ENCODE results near the gene ARSI.

Gene ARSI

GRCh38 chr5:150321211-150321610, 18.5 kb upstream of the ARSI start:
- Histone ChIP-seq H2BK12ac (ENCODE audit: low read length in 2 of 2) (peak overlapping the region; percentile 54 to 68), H2BK5ac (ENCODE audit: low read depth, low read length, poor library complexity, severe bottlenecking) (peak overlapping the region; percentile 59), H3K27me3 (ENCODE audit: control insufficient read depth in 1 of 2, insufficient read depth in 1 of 2, low read length in 2 of 2) (no peaks in the 10 kb centered on the region), H3K4me3 (ENCODE audit: insufficient read depth in 1 of 2, low read depth in 1 of 2, low read length in 2 of 2) (no peak overlapping the region), H4K8ac (ENCODE audit: low read length) (no peak overlapping the region), H3K9me3 (ENCODE audit: control insufficient read depth, low read length) (no peaks in the 10 kb centered on the region), H3K18ac (ENCODE audit: low read depth in 1 of 2, low read length in 2 of 2) (no peak overlapping the region), H3K23ac (ENCODE audit: low read length in 2 of 2) (no peak overlapping the region), H2BK120ac (ENCODE audit: low read depth, low read length) (no peak overlapping the region), H3K4ac (ENCODE audit: low read depth in 1 of 2, low read length in 2 of 2) (no peak overlapping the region), H3K14ac (ENCODE audit: low read length in 2 of 2) (no peak overlapping the region), H3K4me2 (ENCODE audit: low read length, poor library complexity, severe bottlenecking) (no peak overlapping the region), H3K79me1 (replicated peaks; ENCODE audit: low read length, poor library complexity, severe bottlenecking) (no peaks in the 10 kb centered on the region), H3K36me3 (ENCODE audit: control insufficient read depth in 1 of 2, insufficient read depth in 2 of 2, low read depth in 1 of 2, low read length in 2 of 2) (no peaks in the 10 kb centered on the region), H3K4me1 (ENCODE audit: control insufficient read depth, insufficient read depth, low read depth, low read length) (peaks cover 24% of the 10 kb centered on the region), H2AFZ (ENCODE audit: low read depth, low read length) (no peak overlapping the region), H2AK5ac (ENCODE audit: low read length, severe bottlenecking) (peak overlapping the region; percentile 98), H3K27ac (ENCODE audit: low read length, poor library complexity, severe bottlenecking) (peak overlapping the region; percentile 4), H3K9ac (ENCODE audit: low read length) (no peak overlapping the region), H4K91ac (ENCODE audit: low read length) (peak overlapping the region; percentile 53), H2BK15ac (ENCODE audit: low read depth, poor library complexity, severe bottlenecking) (peak overlapping the region; percentile 63)
- DNase-seq = no peak
- 96% methylated on average over 1 of the region's 1 CpG for WGBS

DNA sequence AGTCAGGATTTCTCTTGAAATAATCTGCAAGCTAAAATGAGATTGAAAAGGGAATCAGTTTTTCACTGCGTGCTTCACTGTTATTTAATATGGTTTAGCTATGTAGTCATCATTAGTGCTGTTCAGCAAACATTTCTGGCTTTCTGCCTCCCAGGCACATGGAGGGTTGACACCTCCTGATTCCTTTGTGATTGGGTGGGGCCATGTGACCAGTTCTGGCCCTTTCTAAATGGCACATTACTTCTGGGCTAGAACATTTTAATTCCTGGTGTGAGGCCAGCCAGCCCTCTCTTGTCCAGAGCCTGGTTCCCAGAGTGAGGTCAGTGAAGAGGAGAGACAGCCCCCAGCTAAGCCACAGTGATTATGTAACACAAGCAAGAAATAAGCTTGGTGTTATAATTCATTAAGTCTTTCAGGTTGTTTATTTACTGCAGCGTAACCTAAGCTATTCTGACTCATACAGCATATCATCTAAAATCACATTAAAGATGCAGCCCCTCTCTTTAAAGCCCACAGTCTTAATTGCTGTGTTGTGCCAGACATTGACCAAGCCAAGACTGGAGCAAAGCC, 17.4 kb upstream of the ARSI start:
- no peak overlapping the region for H3K23ac ChIP-seq (ENCODE audit: low read length in 2 of 2)
- H3K9ac ChIP-seq (ENCODE audit: low read length) = peak overlapping the region; percentile 31
- H3K14ac ChIP-seq (ENCODE audit: low read length in 2 of 2) = no peak overlapping the region

GRCh38 chr5:150319484-150319790, 16.7 kb upstream of the ARSI start:
- Histone ChIP-seq H3K4me1 (ENCODE audit: control insufficient read depth, insufficient read depth, low read depth, low read length) (peaks cover 25% of the 10 kb centered on the region), H3K79me1 (replicated peaks; ENCODE audit: low read length, poor library complexity, severe bottlenecking) (no peaks in the 10 kb centered on the region), H2AK5ac (ENCODE audit: low read length, severe bottlenecking) (peak overlapping the region; percentile 98), H3K4me3 (ENCODE audit: insufficient read depth in 1 of 2, low read depth in 1 of 2, low read length in 2 of 2) (no peak overlapping the region), H3K27ac (ENCODE audit: low read length, poor library complexity, severe bottlenecking) (peak overlapping the region; percentile 91), H2BK120ac (ENCODE audit: low read depth, low read length) (no peak overlapping the region), H3K27me3 (ENCODE audit: control insufficient read depth in 1 of 2, insufficient read depth in 1 of 2, low read length in 2 of 2) (no peaks in the 10 kb centered on the region), H3K4ac (ENCODE audit: low read depth in 1 of 2, low read length in 2 of 2) (peak overlapping the region; percentile 48 to 69), H3K23ac (ENCODE audit: low read length in 2 of 2) (peak overlapping the region in 1 of 2 experiments; percentile 14), H3K9me3 (ENCODE audit: control insufficient read depth, low read length) (no peaks in the 10 kb centered on the region), H3K14ac (ENCODE audit: low read length in 2 of 2) (peak overlapping the region in 1 of 2 experiments; percentile 93), H2BK5ac (ENCODE audit: low read depth, low read length, poor library complexity, severe bottlenecking) (peak overlapping the region; percentile 90), H3K36me3 (ENCODE audit: control insufficient read depth in 1 of 2, insufficient read depth in 2 of 2, low read depth in 1 of 2, low read length in 2 of 2) (no peaks in the 10 kb centered on the region), H2BK12ac (ENCODE audit: low read length in 2 of 2) (peak overlapping the region; percentile 93 to 100), H3K18ac (ENCODE audit: low read depth in 1 of 2, low read length in 2 of 2) (peak overlapping the region; percentile 46 to 92), H3K4me2 (ENCODE audit: low read length, poor library complexity, severe bottlenecking) (no peak overlapping the region), H3K9ac (ENCODE audit: low read length) (peak overlapping the region; percentile 31), H4K8ac (ENCODE audit: low read length) (peak overlapping the region; percentile 88), H4K91ac (ENCODE audit: low read length) (peak overlapping the region; percentile 79), H2AFZ (ENCODE audit: low read depth, low read length) (no peak overlapping the region), H2BK15ac (ENCODE audit: low read depth, poor library complexity, severe bottlenecking) (peak overlapping the region; percentile 94)
- WGBS = 69% methylated on average over 4 of the region's 6 CpGs
- no peak for DNase-seq

More for the DNA sequence above, 17.4 kb upstream of the ARSI start:
- H3K4me2 ChIP-seq (ENCODE audit: low read length, poor library complexity, severe bottlenecking) = no peak overlapping the region
- peak overlapping the region; percentile 28 for H2AK5ac ChIP-seq (ENCODE audit: low read length, severe bottlenecking)
- H3K18ac ChIP-seq (ENCODE audit: low read depth in 1 of 2, low read length in 2 of 2) = peak overlapping the region in 1 of 2 experiments; percentile 1
- no peak overlapping the region for H4K91ac ChIP-seq (ENCODE audit: low read length)
- no peaks in the 10 kb centered on the region for H3K27me3 ChIP-seq (ENCODE audit: control insufficient read depth in 1 of 2, insufficient read depth in 1 of 2, low read length in 2 of 2)
- no peak overlapping the region for H3K4ac ChIP-seq (ENCODE audit: low read depth in 1 of 2, low read length in 2 of 2)
- peak overlapping the region in 1 of 2 experiments; percentile 60 for H2BK12ac ChIP-seq (ENCODE audit: low read length in 2 of 2)
- no peaks in the 10 kb centered on the region for H3K36me3 ChIP-seq (ENCODE audit: control insufficient read depth in 1 of 2, insufficient read depth in 2 of 2, low read depth in 1 of 2, low read length in 2 of 2)
- H4K8ac ChIP-seq (ENCODE audit: low read length) = no peak overlapping the region
- H2BK15ac ChIP-seq (ENCODE audit: low read depth, poor library complexity, severe bottlenecking) = no peak overlapping the region
- H3K79me1 ChIP-seq (replicated peaks; ENCODE audit: low read length, poor library complexity, severe bottlenecking) = no peaks in the 10 kb centered on the region
- peak; percentile 96 for DNase-seq
- no peak overlapping the region for H2AFZ ChIP-seq (ENCODE audit: low read depth, low read length)
- H3K9me3 ChIP-seq (ENCODE audit: control insufficient read depth, low read length) = no peaks in the 10 kb centered on the region
- H2BK120ac ChIP-seq (ENCODE audit: low read depth, low read length) = no peak overlapping the region
- no peak overlapping the region for H2BK5ac ChIP-seq (ENCODE audit: low read depth, low read length, poor library complexity, severe bottlenecking)
- H3K4me1 ChIP-seq (ENCODE audit: control insufficient read depth, insufficient read depth, low read depth, low read length) = peaks cover 24% of the 10 kb centered on the region
- WGBS = 33% methylated on average over 2 of the region's 2 CpGs
- peak overlapping the region; percentile 65 for H3K27ac ChIP-seq (ENCODE audit: low read length, poor library complexity, severe bottlenecking)
- H3K4me3 ChIP-seq (ENCODE audit: insufficient read depth in 1 of 2, low read depth in 1 of 2, low read length in 2 of 2) = no peak overlapping the region

DNA sequence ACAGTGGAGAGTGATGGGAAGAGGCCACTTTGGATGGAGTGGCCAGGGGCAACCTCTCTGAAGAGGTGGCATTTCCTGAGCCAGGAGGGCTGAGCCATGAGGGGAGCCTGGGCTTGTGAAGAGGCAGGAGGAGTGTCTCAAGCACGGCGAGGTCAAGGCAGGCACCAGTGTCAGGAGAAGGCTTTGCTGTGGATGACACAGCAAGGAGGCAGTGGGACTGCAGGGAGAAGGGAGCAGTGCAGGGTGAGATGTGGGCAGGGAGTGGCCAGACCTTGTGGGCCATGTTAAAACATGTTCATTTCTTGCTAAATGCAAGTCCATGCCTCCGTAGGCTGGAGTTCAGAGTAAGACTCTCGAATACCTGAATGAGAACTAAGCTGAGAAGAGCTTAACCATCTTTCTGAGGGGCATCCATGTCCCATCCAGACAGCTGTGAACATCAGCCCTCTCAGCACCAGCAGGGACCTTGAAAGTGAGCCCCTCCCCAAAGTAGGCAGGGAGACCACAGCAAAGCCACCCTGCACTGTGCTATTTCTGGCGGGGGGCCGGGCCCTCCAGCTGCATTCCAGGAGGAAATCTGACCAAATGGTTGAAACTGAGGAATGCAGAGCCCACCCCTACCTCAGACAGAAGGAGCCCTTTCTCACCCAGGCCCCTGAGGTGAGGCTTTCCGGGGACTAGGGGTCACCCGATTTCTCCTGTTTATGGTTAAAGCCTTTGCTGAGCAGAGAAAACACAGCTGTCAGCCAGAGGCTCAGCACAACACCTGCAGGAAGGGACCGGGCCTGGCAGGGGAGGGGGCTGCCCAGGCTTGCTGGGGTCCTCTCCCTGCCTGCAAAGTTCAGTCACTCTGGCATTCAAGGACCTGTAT, 16.1 kb upstream of the ARSI start:
- peak; percentile 50 for DNase-seq
- H2AK5ac ChIP-seq (ENCODE audit: low read length, severe bottlenecking) = peak overlapping the region; percentile 98
- WGBS = 42% methylated on average over 9 of the region's 9 CpGs
- peak overlapping the region; percentile 48 to 94 for H3K4ac ChIP-seq (ENCODE audit: low read depth in 1 of 2, low read length in 2 of 2)
- H2BK120ac ChIP-seq (ENCODE audit: low read depth, low read length) = no peak overlapping the region
- H3K79me1 ChIP-seq (replicated peaks; ENCODE audit: low read length, poor library complexity, severe bottlenecking) = no peaks in the 10 kb centered on the region
- peak overlapping the region; percentile 90 for H2BK5ac ChIP-seq (ENCODE audit: low read depth, low read length, poor library complexity, severe bottlenecking)
- peaks cover 27% of the 10 kb centered on the region for H3K4me1 ChIP-seq (ENCODE audit: control insufficient read depth, insufficient read depth, low read depth, low read length)
- H3K14ac ChIP-seq (ENCODE audit: low read length in 2 of 2) = peak overlapping the region in 1 of 2 experiments; percentile 93
- H4K91ac ChIP-seq (ENCODE audit: low read length) = peak overlapping the region; percentile 79
- H3K36me3 ChIP-seq (ENCODE audit: control insufficient read depth in 1 of 2, insufficient read depth in 2 of 2, low read depth in 1 of 2, low read length in 2 of 2) = no peaks in the 10 kb centered on the region
- peak overlapping the region; percentile 40 for H2AFZ ChIP-seq (ENCODE audit: low read depth, low read length)
- peak overlapping the region; percentile 94 for H2BK15ac ChIP-seq (ENCODE audit: low read depth, poor library complexity, severe bottlenecking)
- H4K8ac ChIP-seq (ENCODE audit: low read length) = peak overlapping the region; percentile 88
- no peaks in the 10 kb centered on the region for H3K9me3 ChIP-seq (ENCODE audit: control insufficient read depth, low read length)
- peak overlapping the region in 1 of 2 experiments; percentile 14 for H3K23ac ChIP-seq (ENCODE audit: low read length in 2 of 2)
- no peaks in the 10 kb centered on the region for H3K27me3 ChIP-seq (ENCODE audit: control insufficient read depth in 1 of 2, insufficient read depth in 1 of 2, low read length in 2 of 2)
- peak overlapping the region; percentile 91 for H3K27ac ChIP-seq (ENCODE audit: low read length, poor library complexity, severe bottlenecking)
- peak overlapping the region; percentile 93 to 100 for H2BK12ac ChIP-seq (ENCODE audit: low read length in 2 of 2)
- peak overlapping the region; percentile 31 for H3K9ac ChIP-seq (ENCODE audit: low read length)
- peak overlapping the region; percentile 46 to 92 for H3K18ac ChIP-seq (ENCODE audit: low read depth in 1 of 2, low read length in 2 of 2)
- no peak overlapping the region for H3K4me2 ChIP-seq (ENCODE audit: low read length, poor library complexity, severe bottlenecking)
- H3K4me3 ChIP-seq (ENCODE audit: insufficient read depth in 1 of 2, low read depth in 1 of 2, low read length in 2 of 2) = no peak overlapping the region
